ENCODE data around the gene IRF2BP2. TPM values are rescaled to one million over a fixed set of nuclear protein-coding genes. Genes with fewer than 3 reads are reported as not detected.

IRF2BP2 gene
- total and polyA plus RNA-seq, 2 of the 13 experiments (the other 11 are each of a cell fraction or from before 2014, with no cell fraction given): 140 to 147 TPM

- no peak for TF ChIP-seq RAD51 (IDR thresholded peaks at IDR 0.05; ENCODE audit: borderline replicate concordance)
- TF ChIP-seq ZNF775 (CRISPR knock-in tag; IDR thresholded peaks at IDR 0.05; ENCODE audit: borderline replicate concordance): no peak
- TF ChIP-seq, protein P1, sequence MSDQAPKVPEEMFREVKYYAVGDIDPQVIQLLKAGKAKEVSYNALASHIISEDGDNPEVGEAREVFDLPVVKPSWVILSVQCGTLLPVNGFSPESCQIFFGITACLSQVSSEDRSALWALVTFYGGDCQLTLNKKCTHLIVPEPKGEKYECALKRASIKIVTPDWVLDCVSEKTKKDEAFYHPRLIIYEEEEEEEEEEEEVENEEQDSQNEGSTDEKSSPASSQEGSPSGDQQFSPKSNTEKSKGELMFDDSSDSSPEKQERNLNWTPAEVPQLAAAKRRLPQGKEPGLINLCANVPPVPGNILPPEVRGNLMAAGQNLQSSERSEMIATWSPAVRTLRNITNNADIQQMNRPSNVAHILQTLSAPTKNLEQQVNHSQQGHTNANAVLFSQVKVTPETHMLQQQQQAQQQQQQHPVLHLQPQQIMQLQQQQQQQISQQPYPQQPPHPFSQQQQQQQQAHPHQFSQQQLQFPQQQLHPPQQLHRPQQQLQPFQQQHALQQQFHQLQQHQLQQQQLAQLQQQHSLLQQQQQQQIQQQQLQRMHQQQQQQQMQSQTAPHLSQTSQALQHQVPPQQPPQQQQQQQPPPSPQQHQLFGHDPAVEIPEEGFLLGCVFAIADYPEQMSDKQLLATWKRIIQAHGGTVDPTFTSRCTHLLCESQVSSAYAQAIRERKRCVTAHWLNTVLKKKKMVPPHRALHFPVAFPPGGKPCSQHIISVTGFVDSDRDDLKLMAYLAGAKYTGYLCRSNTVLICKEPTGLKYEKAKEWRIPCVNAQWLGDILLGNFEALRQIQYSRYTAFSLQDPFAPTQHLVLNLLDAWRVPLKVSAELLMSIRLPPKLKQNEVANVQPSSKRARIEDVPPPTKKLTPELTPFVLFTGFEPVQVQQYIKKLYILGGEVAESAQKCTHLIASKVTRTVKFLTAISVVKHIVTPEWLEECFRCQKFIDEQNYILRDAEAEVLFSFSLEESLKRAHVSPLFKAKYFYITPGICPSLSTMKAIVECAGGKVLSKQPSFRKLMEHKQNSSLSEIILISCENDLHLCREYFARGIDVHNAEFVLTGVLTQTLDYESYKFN (CRISPR knock-in tag; conservative IDR thresholded peaks at IDR 0.05): peak; percentile 96
- no peak for TF ChIP-seq EEA1 (CRISPR knock-in tag; IDR thresholded peaks at IDR 0.05; ENCODE audit: borderline replicate concordance)
- TF ChIP-seq SMAD1 (CRISPR knock-in tag; IDR thresholded peaks at IDR 0.05; ENCODE audit: borderline replicate concordance, low read depth): no peak
- TF ChIP-seq SIX4 (CRISPR knock-in tag; IDR thresholded peaks at IDR 0.05): peak; percentile 96
- TF ChIP-seq, protein P2, sequence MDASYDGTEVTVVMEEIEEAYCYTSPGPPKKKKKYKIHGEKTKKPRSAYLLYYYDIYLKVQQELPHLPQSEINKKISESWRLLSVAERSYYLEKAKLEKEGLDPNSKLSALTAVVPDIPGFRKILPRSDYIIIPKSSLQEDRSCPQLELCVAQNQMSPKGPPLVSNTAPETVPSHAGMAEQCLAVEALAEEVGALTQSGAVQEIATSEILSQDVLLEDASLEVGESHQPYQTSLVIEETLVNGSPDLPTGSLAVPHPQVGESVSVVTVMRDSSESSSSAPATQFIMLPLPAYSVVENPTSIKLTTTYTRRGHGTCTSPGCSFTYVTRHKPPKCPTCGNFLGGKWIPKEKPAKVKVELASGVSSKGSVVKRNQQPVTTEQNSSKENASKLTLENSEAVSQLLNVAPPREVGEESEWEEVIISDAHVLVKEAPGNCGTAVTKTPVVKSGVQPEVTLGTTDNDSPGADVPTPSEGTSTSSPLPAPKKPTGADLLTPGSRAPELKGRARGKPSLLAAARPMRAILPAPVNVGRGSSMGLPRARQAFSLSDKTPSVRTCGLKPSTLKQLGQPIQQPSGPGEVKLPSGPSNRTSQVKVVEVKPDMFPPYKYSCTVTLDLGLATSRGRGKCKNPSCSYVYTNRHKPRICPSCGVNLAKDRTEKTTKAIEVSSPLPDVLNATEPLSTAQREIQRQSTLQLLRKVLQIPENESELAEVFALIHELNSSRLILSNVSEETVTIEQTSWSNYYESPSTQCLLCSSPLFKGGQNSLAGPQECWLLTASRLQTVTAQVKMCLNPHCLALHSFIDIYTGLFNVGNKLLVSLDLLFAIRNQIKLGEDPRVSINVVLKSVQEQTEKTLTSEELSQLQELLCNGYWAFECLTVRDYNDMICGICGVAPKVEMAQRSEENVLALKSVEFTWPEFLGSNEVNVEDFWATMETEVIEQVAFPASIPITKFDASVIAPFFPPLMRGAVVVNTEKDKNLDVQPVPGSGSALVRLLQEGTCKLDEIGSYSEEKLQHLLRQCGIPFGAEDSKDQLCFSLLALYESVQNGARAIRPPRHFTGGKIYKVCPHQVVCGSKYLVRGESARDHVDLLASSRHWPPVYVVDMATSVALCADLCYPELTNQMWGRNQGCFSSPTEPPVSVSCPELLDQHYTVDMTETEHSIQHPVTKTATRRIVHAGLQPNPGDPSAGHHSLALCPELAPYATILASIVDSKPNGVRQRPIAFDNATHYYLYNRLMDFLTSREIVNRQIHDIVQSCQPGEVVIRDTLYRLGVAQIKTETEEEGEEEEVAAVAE (CRISPR knock-in tag; IDR thresholded peaks at IDR 0.05; ENCODE audit: borderline replicate concordance): peak; percentile 62; the same call in 1 of the 2 replicates
- no peak for TF ChIP-seq PCBP1 (IDR thresholded peaks at IDR 0.05; ENCODE audit: borderline replicate concordance, low read depth, low read length)
- no peak; the same call in 1 of the 2 replicates for TF ChIP-seq ZNF160 (CRISPR knock-in tag; IDR thresholded peaks at IDR 0.05)
- no peak for TF ChIP-seq ZNF407 (CRISPR knock-in tag; IDR thresholded peaks at IDR 0.05; ENCODE audit: not compliant biosample characterization)
- no peak for TF ChIP-seq ZNF263 (CRISPR knock-in tag; IDR thresholded peaks at IDR 0.05)
Measured at GRCh38 chr1:234638832-234639799, 29.1 kb upstream of the IRF2BP2 start (continued).

Measured in HepG2 (cell line).